T-helper 9 cell (primary cell): ENCODE measurements around the gene RAD51B.

Experiments used
- DNase-seq: peaks from one replicate; pipeline ENCODE4 v3.0.0-alpha.2; 2020

The RAD51B gene

GRCh38 chr14:68568907-68569897 lies 749.6 kb downstream of the RAD51B start:
- DNase-seq: no peak

GRCh38 chr14:68569970-68570409 lies 750.4 kb downstream of the RAD51B start:
- DNase-seq: no peak

GRCh38 chr14:68571114-68571591 lies 751.6 kb downstream of the RAD51B start:
- no peak for DNase-seq

GRCh38 chr14:68571928-68572525 lies 752.4 kb downstream of the RAD51B start:
- no peak for DNase-seq

- no peak for DNase-seq
These were observed 753.5 kb downstream of the RAD51B start for GRCh38 chr14:68573126-68573525.

GRCh38 chr14:68573722-68574121 lies 754.1 kb downstream of the RAD51B start:
- no peak for DNase-seq

GRCh38 chr14:68574461-68574860 lies 754.9 kb downstream of the RAD51B start:
- no peak for DNase-seq

GRCh38 chr14:68574906-68575305 lies 755.3 kb downstream of the RAD51B start:
- no peak for DNase-seq

- no peak for DNase-seq
These were observed 755.8 kb downstream of the RAD51B start for GRCh38 chr14:68575426-68575825.

GRCh38 chr14:68576031-68576430 lies 756.5 kb downstream of the RAD51B start:
- DNase-seq: no peak

GRCh38 chr14:68576496-68577244 lies 757.1 kb downstream of the RAD51B start:
- no peak for DNase-seq

- no peak for DNase-seq
These were observed 758.4 kb downstream of the RAD51B start for GRCh38 chr14:68577802-68578541.

- DNase-seq: no peak
These were observed 759.0 kb downstream of the RAD51B start for GRCh38 chr14:68578597-68578996.

GRCh38 chr14:68580096-68580645 lies 760.6 kb downstream of the RAD51B start:
- DNase-seq: no peak

- DNase-seq: no peak
These were observed 761.1 kb downstream of the RAD51B start for GRCh38 chr14:68580671-68581070.

- DNase-seq: no peak
These were observed 764.1 kb downstream of the RAD51B start for GRCh38 chr14:68583548-68584280.

- DNase-seq: no peak
These were observed 765.2 kb downstream of the RAD51B start for GRCh38 chr14:68584786-68585185.

- no peak for DNase-seq
These were observed 766.1 kb downstream of the RAD51B start for GRCh38 chr14:68585690-68586089.

GRCh38 chr14:68586896-68587751 lies 767.5 kb downstream of the RAD51B start:
- DNase-seq: no peak

- DNase-seq: no peak
These were observed 768.4 kb downstream of the RAD51B start for GRCh38 chr14:68587931-68588330.
